WTC11 (cell line): ENCODE results near the gene IGF2BP1. TPM values are rescaled to one million over a fixed set of nuclear protein-coding genes. Genes with fewer than 3 reads are reported as not detected.

ENCODE experiments used
- ATAC-seq: fragments of 200-7000 bp; cut with Tn5 transposase; 2 replicates; pipeline ENCODE4 v1.10.0; 2021; ENCODE audit warnings: mild to moderate bottlenecking, moderate library complexity
- CTCF ChIA-PET: fragments of 300-600 bp; sonication (Branson Sonifier 250); formaldehyde crosslinking; loops from one replicate; lab custom pipeline; 2021; ENCODE audit warnings: antibody characterized with exemption; lab: Charles Lee
- POLR2A ChIA-PET: fragments of 350-600 bp; sonication (Branson Sonifier 250); formaldehyde crosslinking; loops from one replicate; lab custom pipeline; 2021; ENCODE audit warnings: antibody characterized with exemption; lab: Charles Lee
- DNase-seq: peaks from one replicate; pipeline ENCODE4 v3.0.0; 2021; ENCODE audit warnings: low spot score
- H3K27ac Mint-ChIP-seq: 2 replicates; pipeline ENCODE4 v1.8.0; 2021; ENCODE audit warnings: mixed read lengths
- H3K27me3 Mint-ChIP-seq: 2 replicates; pipeline ENCODE4 v1.8.0; 2021; ENCODE audit warnings: low read depth, mild to moderate bottlenecking, moderate library complexity, mixed read lengths
- H3K36me3 Mint-ChIP-seq: 2 replicates; pipeline ENCODE4 v1.8.0; 2021; ENCODE audit warnings: mixed read lengths
- H3K4me1 Mint-ChIP-seq: 2 replicates; pipeline ENCODE4 v1.8.0; 2022; ENCODE audit warnings: mixed read lengths
- H3K4me3 Mint-ChIP-seq: 2 replicates; pipeline ENCODE4 v1.8.0; 2021; ENCODE audit warnings: mild to moderate bottlenecking, moderate library complexity, mixed read lengths
- H3K9me3 Mint-ChIP-seq: 2 replicates; pipeline ENCODE4 v1.8.0; 2021; ENCODE audit warnings: mixed read lengths
- CREM ChIP-seq: sonication (generic); formaldehyde crosslinking; IDR thresholded peaks from 2 replicates; pipeline ENCODE4 v1.8.1; 2022; ENCODE audit warnings: mild to moderate bottlenecking, missing genetic modification reagents, moderate library complexity
- EMX1 ChIP-seq: fragments of 250-450 bp; sonication (Bioruptor Pico); IDR thresholded peaks from 2 replicates; pipeline ENCODE4 v1.8.0; 2021; ENCODE audit warnings: mild to moderate bottlenecking
- ESRRA ChIP-seq: sonication (generic); formaldehyde crosslinking; IDR thresholded peaks from 2 replicates; pipeline ENCODE4 v1.8.1; 2022; ENCODE audit warnings: mild to moderate bottlenecking, missing genetic modification reagents, borderline replicate concordance
- FOXJ3 ChIP-seq: sonication (generic); formaldehyde crosslinking; IDR thresholded peaks from 2 replicates; pipeline ENCODE4 v1.9.0; 2021; ENCODE audit warnings: missing genetic modification reagents, mild to moderate bottlenecking, borderline replicate concordance
- NFE2L1 ChIP-seq: sonication (generic); formaldehyde crosslinking; IDR thresholded peaks from 2 replicates; pipeline ENCODE4 v1.8.1; 2023; ENCODE audit warnings: missing genetic modification reagents
- NFYB ChIP-seq: sonication (generic); formaldehyde crosslinking; conservative IDR thresholded peaks from 2 replicates; pipeline ENCODE4 v1.8.0; 2022; ENCODE audit warnings: low read depth, missing genetic modification reagents
- NR2C2 ChIP-seq: sonication (generic); formaldehyde crosslinking; IDR thresholded peaks from 2 replicates; pipeline ENCODE4 v1.8.0; 2022; ENCODE audit warnings: mild to moderate bottlenecking, missing genetic modification reagents
- SP1 ChIP-seq: sonication (generic); formaldehyde crosslinking; conservative IDR thresholded peaks from 2 replicates; pipeline ENCODE4 v1.8.1; 2022; ENCODE audit warnings: missing genetic modification reagents
- ZNF232 ChIP-seq: sonication (generic); formaldehyde crosslinking; IDR thresholded peaks from 2 replicates; pipeline ENCODE4 v1.8.0; 2022; ENCODE audit warnings: mild to moderate bottlenecking, missing genetic modification reagents
- ZNF317 ChIP-seq: sonication (generic); formaldehyde crosslinking; IDR thresholded peaks from 2 replicates; pipeline ENCODE4 v1.8.1; 2023; ENCODE audit warnings: low read depth, mild to moderate bottlenecking, moderate library complexity, missing genetic modification reagents, borderline replicate concordance
- total RNA-seq: library from RNA; stranded (reverse); gene quantifications from 3 replicates; pipeline ENCODE4 v1.2.3, GENCODE V29; 2021
- TF ChIP-seq, protein P1 (sequence below): fragments of 250-450 bp; sonication (Bioruptor Pico); conservative IDR thresholded peaks from 2 replicates; pipeline ENCODE4 v1.9.0; 2021; ENCODE audit warnings: mild to moderate bottlenecking
- TF ChIP-seq, protein P2 (sequence below): sonication (generic); formaldehyde crosslinking; conservative IDR thresholded peaks from 2 replicates; pipeline ENCODE4 v1.8.1; 2022; ENCODE audit warnings: mild to moderate bottlenecking, missing genetic modification reagents
- TF ChIP-seq, protein P3 (sequence below): fragments of 250-450 bp; sonication (Bioruptor Pico); IDR thresholded peaks from 2 replicates; pipeline ENCODE4 v1.9.0; 2021; ENCODE audit warnings: moderate library complexity, mild to moderate bottlenecking, inconsistent platforms, borderline replicate concordance
- TF ChIP-seq, protein P4 (sequence below): sonication (generic); formaldehyde crosslinking; IDR thresholded peaks from 2 replicates; pipeline ENCODE4 v1.8.1; 2023; ENCODE audit warnings: mild to moderate bottlenecking, missing genetic modification reagents
- TF ChIP-seq, protein P5 (sequence below): fragments of 250-450 bp; sonication (Bioruptor Pico); IDR thresholded peaks from 2 replicates; pipeline ENCODE4 v1.9.0; 2021; ENCODE audit warnings: mild to moderate bottlenecking

IGF2BP1 gene
- total RNA-seq, 1 experiment from 2014 or later = 392 TPM

DNA sequence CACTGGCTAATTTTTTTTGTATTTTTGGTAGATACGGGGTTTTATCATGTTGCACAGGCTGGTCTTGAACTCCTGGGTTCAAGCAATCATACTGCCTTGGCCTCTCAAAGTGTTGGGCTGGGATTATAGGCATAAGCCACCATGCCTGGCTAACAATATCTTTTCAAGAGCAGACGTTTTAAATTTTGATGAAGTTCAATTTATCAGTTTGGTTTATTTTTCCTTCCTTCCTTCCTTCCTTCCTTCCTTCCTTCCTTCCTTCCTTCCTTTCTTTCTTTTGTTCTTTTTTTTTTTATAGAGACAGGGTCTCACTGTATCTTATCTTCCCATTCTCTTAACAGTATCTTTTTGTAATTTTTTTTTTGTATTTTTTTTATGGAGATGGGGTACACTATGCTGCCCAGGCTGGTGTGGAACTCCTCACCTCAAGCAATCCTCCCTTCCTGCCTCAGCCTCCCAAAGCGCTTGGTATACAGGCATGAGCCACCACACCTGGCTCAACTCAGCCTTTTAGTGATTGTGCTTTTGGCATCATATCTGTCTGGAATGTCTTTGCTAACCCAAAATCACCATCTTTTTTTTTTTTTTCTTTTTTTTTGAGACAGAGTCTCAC is 15.2 kb upstream of the IGF2BP1 start (continued):
- TF ChIP-seq, protein P1, sequence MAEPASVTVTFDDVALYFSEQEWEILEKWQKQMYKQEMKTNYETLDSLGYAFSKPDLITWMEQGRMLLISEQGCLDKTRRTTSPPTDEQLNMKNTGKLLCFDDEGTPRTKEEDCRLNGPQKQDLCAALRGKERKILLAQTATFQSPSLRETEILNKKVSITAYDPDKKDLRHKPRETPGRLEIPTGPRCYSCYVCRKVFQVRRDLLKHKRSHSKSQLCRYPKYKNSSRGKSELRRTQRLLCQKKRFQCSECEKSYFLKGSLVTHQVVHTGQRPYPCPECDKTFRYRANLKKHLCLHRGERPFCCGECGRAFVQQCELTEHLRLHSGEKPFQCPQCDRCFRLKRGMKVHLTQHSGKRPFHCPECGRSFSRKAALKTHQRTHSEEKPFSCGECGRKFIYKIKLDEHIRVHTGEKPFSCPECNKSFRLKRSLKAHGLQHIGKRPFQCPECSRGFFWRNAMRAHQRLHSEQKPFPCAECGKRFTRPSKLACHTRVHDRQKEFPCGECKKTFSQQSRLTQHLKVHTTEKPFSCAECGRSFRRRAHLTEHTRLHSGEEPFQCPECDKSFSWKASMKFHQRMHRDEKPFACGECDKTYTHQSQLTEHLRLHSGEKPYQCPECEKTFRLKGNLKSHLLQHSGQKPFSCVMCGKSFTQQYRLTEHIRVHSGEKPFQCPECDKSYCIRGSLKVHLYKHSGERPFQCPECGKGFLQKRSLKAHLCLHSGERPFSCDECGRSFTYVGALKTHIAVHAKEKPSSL (CRISPR knock-in tag) = no peak
- no peak for TF ChIP-seq EMX1 (CRISPR knock-in tag)
- no peak for TF ChIP-seq ZNF317 (CRISPR knock-in tag)
- TF ChIP-seq NR2C2 (CRISPR knock-in tag) = no peak
- TF ChIP-seq SP1 (CRISPR knock-in tag) = no peak
- no peak for TF ChIP-seq NFE2L1 (CRISPR knock-in tag)
- no peak for TF ChIP-seq CREM (CRISPR knock-in tag)
- TF ChIP-seq, all 79 proteins: peak for 0

DNA sequence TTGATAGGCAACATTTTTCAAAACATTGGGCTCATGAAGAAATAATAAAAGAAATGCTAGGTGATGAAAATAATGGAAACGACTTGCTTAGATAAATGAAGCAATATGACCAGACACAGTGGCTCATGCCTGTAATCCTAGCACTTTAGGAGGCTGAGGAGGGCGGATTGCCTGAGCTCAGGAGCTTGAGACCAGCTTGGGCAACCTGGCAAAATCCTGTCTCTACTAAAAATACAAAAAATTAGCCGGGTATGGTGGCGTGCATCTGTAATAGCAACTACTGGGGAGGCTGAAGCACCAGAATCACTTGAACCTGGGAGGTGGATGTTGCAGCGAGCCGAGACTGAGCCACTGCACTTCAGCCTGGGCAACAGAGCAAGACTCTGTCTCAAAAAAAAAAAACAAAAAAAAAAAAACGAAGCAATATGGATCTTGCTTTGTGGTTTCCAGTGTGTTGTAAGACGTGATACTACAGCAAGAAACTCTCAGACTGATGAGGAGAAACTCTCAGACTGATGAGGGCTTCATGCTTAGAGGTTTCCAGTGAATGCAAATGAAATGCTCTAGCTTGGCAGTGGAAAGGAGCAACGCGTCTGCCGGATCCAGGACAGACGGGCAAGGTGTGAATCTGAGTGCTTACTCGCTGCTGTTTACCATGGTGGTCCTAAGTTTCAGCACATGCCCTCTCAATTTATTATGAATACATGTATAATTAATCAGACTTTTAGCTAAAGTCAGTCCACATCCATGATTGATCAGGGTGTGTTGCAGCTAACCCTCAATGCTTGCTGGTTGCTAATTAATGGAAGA is 11.5 kb upstream of the IGF2BP1 start:
- Mint-ChIP-seq H3K36me3 (no peaks in the 10 kb centered on the region), H3K4me1 (peaks cover 9% of the 10 kb centered on the region), H3K4me3 (no peak overlapping the region), H3K9me3 (peaks cover 5% of the 10 kb centered on the region), H3K27ac (no peak overlapping the region), H3K27me3 (no peaks in the 10 kb centered on the region; the same call in 1 of the 2 replicates)
- ATAC-seq (no peak), DNase-seq (no peak)
- TF ChIP-seq, protein P2, sequence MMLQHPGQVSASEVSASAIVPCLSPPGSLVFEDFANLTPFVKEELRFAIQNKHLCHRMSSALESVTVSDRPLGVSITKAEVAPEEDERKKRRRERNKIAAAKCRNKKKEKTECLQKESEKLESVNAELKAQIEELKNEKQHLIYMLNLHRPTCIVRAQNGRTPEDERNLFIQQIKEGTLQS (CRISPR knock-in tag) = no peak
- TF ChIP-seq ESRRA = no peak
- TF ChIP-seq NFYB (CRISPR knock-in tag) = no peak
- no peak for TF ChIP-seq EMX1 (CRISPR knock-in tag)
- TF ChIP-seq, protein P3, sequence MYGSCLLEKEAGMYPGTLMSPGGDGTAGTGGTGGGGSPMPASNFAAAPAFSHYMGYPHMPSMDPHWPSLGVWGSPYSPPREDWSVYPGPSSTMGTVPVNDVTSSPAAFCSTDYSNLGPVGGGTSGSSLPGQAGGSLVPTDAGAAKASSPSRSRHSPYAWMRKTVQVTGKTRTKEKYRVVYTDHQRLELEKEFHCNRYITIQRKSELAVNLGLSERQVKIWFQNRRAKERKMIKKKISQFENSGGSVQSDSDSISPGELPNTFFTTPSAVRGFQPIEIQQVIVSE (CRISPR knock-in tag) = no peak
- TF ChIP-seq, protein P1 (CRISPR knock-in tag) = no peak
- no peak for TF ChIP-seq ZNF232 (CRISPR knock-in tag)
- TF ChIP-seq FOXJ3 (CRISPR knock-in tag) = no peak
- TF ChIP-seq, protein P4, sequence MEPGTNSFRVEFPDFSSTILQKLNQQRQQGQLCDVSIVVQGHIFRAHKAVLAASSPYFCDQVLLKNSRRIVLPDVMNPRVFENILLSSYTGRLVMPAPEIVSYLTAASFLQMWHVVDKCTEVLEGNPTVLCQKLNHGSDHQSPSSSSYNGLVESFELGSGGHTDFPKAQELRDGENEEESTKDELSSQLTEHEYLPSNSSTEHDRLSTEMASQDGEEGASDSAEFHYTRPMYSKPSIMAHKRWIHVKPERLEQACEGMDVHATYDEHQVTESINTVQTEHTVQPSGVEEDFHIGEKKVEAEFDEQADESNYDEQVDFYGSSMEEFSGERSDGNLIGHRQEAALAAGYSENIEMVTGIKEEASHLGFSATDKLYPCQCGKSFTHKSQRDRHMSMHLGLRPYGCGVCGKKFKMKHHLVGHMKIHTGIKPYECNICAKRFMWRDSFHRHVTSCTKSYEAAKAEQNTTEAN (CRISPR knock-in tag) = no peak
- TF ChIP-seq, protein P5, sequence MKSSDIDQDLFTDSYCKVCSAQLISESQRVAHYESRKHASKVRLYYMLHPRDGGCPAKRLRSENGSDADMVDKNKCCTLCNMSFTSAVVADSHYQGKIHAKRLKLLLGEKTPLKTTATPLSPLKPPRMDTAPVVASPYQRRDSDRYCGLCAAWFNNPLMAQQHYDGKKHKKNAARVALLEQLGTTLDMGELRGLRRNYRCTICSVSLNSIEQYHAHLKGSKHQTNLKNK (CRISPR knock-in tag) = no peak
- ChIA-PET CTCF (interaction anchor here (0.6 to 1.3 kb wide), 2 partner anchors 47 to 1015 kb away, joined by 3 to 6 read pairs; no protein-coding TSS in a partner anchor), POLR2A (no interaction called here)
